HG03565 (cell line): ENCODE results near the gene ZCWPW1.

ENCODE experiments used
- ATAC-seq: cut with Tn5 transposase; IDR thresholded peaks from one replicate; pipeline ENCODE4 v1.9.1; 2021; ENCODE audit warnings: mild to moderate bottlenecking, moderate library complexity; ENCODE audit not compliant: unreplicated experiment

Gene ZCWPW1, protein sequence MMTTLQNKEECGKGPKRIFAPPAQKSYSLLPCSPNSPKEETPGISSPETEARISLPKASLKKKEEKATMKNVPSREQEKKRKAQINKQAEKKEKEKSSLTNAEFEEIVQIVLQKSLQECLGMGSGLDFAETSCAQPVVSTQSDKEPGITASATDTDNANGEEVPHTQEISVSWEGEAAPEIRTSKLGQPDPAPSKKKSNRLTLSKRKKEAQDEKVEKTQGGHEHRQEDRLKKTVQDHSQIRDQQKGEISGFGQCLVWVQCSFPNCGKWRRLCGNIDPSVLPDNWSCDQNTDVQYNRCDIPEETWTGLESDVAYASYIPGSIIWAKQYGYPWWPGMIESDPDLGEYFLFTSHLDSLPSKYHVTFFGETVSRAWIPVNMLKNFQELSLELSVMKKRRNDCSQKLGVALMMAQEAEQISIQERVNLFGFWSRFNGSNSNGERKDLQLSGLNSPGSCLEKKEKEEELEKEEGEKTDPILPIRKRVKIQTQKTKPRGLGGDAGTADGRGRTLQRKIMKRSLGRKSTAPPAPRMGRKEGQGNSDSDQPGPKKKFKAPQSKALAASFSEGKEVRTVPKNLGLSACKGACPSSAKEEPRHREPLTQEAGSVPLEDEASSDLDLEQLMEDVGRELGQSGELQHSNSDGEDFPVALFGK

GRCh38 chr7:100428199-100428966 is at the start of gene ZCWPW1:
TSS of gene ZCWPW1 (minus strand) at chr7:100428703. CDS start at chr7:100420649, 8,054 bp downstream.
- ATAC-seq: peak; percentile 25

DNA sequence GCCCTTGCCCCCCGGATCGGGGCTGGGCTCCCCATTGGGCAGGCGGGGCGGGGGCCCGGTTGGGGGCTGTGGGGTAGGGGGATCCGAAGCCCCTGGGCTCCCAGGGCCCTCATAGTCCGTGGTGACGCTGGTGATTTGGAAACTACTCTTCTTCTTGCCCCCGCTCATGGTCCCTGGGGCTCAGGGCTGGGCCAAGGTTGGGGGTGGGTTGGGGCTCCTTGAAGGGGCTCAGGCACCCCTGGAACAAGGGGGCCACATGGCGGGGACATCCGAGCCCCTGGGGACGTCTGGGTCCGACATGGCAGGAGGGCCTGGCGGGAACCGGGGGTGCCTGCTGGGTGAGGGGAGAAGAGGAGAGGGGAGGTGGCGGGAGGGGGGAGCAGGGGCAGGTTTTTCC is 49.4 kb upstream of the ZCWPW1 start:
- ATAC-seq: no peak

- no peak for ATAC-seq
Observed at GRCh38 chr7:100476903-100477870, 48.7 kb upstream of the ZCWPW1 start.

DNA sequence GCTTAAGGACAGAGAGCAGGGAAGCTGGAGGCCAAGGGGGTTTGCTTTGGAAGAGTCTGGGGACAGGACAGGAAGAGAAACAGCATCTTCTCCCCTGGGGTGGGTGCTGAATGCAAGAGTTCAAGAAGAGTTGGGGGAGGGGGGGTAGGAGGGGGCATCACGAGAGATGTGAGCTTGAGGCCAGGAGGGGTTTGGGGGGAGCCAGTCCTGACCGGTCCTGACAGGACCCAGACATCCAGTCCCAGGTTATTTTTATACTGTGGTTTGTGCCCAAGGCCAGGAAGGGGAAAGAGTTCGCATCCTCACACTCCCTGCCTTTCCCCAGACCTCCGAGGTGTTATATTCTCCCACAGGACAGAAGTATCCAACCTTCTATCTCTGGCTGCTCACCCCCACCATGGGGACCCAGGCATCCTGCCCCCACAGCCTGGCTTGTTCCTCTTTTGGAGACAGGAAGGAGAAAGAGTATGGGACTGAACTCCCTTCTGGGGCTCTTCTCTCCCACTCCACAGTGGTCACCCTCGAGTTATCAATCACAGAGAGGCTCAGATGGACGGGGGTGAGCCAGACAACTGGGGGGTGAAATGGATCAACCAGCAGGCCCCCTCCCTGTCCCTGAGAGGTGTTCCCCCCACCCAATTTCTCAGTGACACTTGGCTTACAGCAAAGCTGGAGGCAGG is 47.7 kb upstream of the ZCWPW1 start:
- no peak for ATAC-seq

DNA sequence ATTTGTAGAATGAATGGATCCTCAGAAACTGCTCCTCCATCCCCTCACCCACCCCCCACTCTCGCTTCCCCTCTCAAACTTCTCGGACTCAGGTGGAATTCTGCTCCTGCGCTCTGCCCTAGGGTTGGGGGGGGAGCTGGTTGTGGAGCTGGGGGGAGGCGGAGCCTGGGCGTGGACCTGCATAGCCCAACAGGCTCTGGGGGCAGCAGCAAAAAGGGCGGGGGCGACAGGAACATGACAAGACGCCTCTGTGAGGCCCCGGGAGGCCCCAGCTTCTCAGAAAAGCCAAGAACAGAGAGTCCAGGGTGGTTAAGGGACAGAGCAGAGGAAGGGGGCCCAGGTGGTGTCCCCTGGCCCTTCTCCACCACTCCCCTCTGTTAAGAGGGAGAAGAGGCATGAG is 47.0 kb upstream of the ZCWPW1 start:
- no peak for ATAC-seq

GRCh38 chr7:100472854-100473499 is 44.5 kb upstream of the ZCWPW1 start:
- ATAC-seq: no peak

DNA sequence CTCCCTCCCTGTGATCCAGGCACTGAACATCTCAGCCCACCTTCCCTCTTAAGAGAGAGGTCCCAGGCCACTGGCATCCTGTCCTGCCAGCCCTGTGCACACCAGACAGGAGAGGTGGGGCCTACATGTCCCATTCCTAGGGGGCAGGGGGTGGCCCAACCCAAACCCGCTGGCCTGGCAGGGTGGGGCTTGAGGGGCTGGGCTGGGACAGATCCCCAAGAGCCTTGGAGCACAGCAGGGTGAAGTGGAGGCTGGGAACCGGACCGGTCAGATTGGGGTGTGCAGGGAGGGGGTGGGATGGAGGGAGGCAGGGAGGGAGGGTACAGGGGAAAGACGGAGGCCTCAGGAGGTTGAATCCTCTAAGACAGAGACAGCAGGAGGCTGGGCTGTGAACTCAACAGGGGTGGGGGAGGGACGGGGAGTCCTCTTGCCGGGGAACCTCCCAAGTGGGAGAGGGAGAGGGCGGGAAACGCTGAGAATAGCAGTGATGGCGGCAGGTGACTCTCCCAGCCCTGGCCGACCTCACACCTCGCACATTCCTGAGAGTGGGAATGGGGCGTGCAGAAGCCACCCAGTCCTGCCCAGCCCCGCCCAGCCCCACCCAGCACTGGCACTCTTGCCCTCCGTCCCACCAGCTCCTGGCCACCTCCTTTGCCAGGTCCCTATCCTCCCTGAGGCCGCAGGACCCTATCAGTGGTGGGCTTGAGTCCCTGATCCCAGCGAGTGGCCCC is 43.8 kb upstream of the ZCWPW1 start:
- ATAC-seq: no peak

GRCh38 chr7:100471021-100471420 is 42.5 kb upstream of the ZCWPW1 start:
- ATAC-seq: no peak

- no peak for ATAC-seq
Observed at GRCh38 chr7:100469227-100470044, 40.9 kb upstream of the ZCWPW1 start.

GRCh38 chr7:100467638-100468373 is 39.3 kb upstream of the ZCWPW1 start:
- ATAC-seq: no peak

DNA sequence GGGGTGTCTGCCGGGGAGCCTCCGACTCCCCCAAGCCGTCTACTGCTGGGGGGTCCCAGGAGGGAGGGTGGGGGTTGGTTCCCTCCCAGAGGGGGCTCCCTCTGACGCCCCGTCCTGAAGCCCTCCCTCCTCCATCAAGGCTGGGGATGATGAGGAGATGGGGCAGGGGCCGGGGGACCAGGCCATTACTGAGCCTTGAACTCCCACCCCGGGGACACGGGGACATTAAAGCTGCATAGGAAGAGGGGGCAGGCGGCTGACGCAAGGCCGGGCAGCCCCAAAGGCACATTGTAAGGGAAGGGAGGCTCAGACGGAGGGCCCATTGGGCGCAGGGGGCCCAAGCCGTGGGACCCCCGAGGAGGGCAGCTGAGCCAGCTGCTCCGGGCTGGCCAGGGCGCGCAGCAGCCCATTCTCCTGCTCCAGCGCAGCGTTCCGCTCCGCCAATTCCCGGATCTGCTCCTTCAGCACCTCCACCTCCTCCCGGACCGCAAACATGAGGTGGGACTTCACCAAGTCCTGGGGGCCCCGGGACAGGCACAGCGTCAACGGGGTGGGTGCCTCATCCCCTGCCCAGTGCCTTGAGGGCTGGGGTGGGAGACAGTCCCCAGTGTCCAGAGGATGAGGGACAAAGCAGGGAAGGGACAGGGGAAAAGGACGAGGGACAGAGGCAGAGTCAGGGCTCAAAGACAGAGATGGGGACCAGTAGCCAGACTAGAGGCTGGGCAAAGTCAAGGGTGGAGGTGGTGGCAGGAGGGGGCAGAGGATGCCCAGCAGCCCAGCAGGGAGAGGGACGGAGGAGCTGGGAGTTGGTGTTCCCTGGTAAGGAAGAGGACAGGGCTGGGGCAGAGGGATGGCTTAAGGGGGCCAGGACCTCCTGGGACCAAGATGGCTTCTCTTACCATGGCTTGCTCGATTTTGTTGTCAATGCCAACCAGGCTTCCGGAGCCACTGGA is 38.4 kb upstream of the ZCWPW1 start:
- no peak for ATAC-seq

GRCh38 chr7:100465702-100466311 is 37.3 kb upstream of the ZCWPW1 start:
- ATAC-seq: no peak

GRCh38 chr7:100465299-100465698 is 36.8 kb upstream of the ZCWPW1 start:
- no peak for ATAC-seq

DNA sequence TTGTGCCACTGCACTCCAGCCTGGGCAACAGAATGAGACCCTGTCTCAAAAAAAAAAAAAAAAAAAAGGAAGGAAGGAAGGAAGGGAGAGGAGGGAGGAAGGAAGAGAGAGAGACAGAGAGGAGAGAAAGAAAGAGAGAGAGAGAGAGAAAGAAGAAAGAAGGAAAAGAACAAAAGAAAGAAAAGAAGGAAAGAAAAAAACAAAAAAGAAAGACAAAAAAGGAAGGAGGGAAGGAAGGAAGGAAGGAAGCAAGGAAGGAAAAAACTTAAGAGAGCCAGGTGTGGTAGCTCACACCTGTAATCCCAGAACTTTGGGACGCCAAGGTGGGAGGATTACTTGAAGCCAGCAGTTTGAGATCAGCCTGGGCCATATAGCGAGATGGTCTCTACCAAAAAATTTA is 36.3 kb upstream of the ZCWPW1 start:
- no peak for ATAC-seq

- no peak for ATAC-seq
Observed at GRCh38 chr7:100464210-100464660, 35.7 kb upstream of the ZCWPW1 start, which contains the start of gene SPACDR. TSS of gene SPACDR (minus strand) at chr7:100464260. CDS start at chr7:100464025, 235 bp downstream.
